ENCODE results near the gene ACOX3. TPM values are rescaled to one million over a fixed set of nuclear protein-coding genes. Genes with fewer than 3 reads are reported as not detected.
A peak's percentile ranks its signal among the peaks of the same experiment; 100 is the strongest.

ACOX3 gene
- total and polyA plus RNA-seq, 8 donors, result 13.5 to 45.5 (median 32.8) TPM

GRCh38 chr4:8472689-8473197 is 32.2 kb upstream of the ACOX3 start:
- WGBS, 5 donors, result 42 to 58% (median 55%) methylated on average over 7 of the region's 7 CpGs

GRCh38 chr4:8472158-8472688 is 31.7 kb upstream of the ACOX3 start:
- no peaks in the 10 kb centered on the region for H3K27me3 ChIP-seq
- H3K27ac ChIP-seq, result peak overlapping the region in 4 of 5 donors; percentile 50 to 76 (median 72)
- H3K4me1 ChIP-seq, result peaks cover 6 to 30% (median 19%) of the 10 kb centered on the region in 4 donors
- no peaks in the 10 kb centered on the region for H3K9me3 ChIP-seq
- peaks cover 18 to 66% (median 63%) of the 10 kb centered on the region in 4 donors for H3K36me3 ChIP-seq
- DNase-seq, result no peak
- TF ChIP-seq EP300 (IDR thresholded peaks at IDR 0.05), result no peak
- no peak for TF ChIP-seq POLR2AphosphoS5 (IDR thresholded peaks at IDR 0.05)
- TF ChIP-seq CTCF (IDR thresholded peaks at IDR 0.05), result no peak
- TF ChIP-seq POLR2A (IDR thresholded peaks at IDR 0.05), result no peak
- no peak overlapping the region for H3K4me3 ChIP-seq
- WGBS, 5 donors, result 67 to 82% (median 76%) methylated on average over 8 of the region's 8 CpGs
- intact Hi-C loops (cut with DNase I; ENCODE audit: low total_unique reads), result loop anchor here (5.0 kb wide), 2 partner anchors 75 to 120 kb away; partner anchors contain the start of gene CPZ

More at GRCh38 chr4:8472689-8473197, 32.2 kb upstream of the ACOX3 start:
- Histone ChIP-seq H3K36me3 (peaks cover 17 to 66% (median 63%) of the 10 kb centered on the region in 4 donors), H3K27me3 (no peaks in the 10 kb centered on the region), H3K9me3 (no peaks in the 10 kb centered on the region), H3K4me3 (no peak overlapping the region), H3K27ac (peak overlapping the region in 4 of 5 donors; percentile 50 to 76 (median 72)), H3K4me1 (peaks cover 6 to 30% (median 19%) of the 10 kb centered on the region in 4 donors)
- intact Hi-C loops (cut with DNase I; ENCODE audit: low total_unique reads), result loop anchor here (5.0 kb wide), 2 partner anchors 75 to 120 kb away; partner anchors contain the start of gene CPZ
- peak in 1 of 2 donors; percentile 76 for DNase-seq
- TF ChIP-seq POLR2AphosphoS5 (IDR thresholded peaks at IDR 0.05), result peak in 1 of 3 donors; percentile 11
- TF ChIP-seq POLR2A (IDR thresholded peaks at IDR 0.05), result no peak

- WGBS, 5 donors, result 87 to 91% (median 89%) methylated on average over 19 to 24 of the region's 24 CpGs
- peaks cover 19 to 66% (median 63%) of the 10 kb centered on the region in 4 donors for H3K36me3 ChIP-seq
- no peaks in the 10 kb centered on the region for H3K27me3 ChIP-seq
- intact Hi-C loops (cut with DNase I; ENCODE audit: low total_unique reads), result loop anchor here (5.0 kb wide), 2 partner anchors 76 to 121 kb away; partner anchors contain the start of gene CPZ
- no peak for DNase-seq
- H3K4me1 ChIP-seq, result peaks cover 6 to 30% (median 19%) of the 10 kb centered on the region in 4 donors
- no peaks in the 10 kb centered on the region for H3K9me3 ChIP-seq
- peak overlapping the region in 3 of 5 donors; percentile 69 to 76 (median 74) for H3K27ac ChIP-seq
- no peak for TF ChIP-seq EP300 (IDR thresholded peaks at IDR 0.05)
- no peak for TF ChIP-seq POLR2AphosphoS5 (IDR thresholded peaks at IDR 0.05)
- no peak for TF ChIP-seq POLR2A (IDR thresholded peaks at IDR 0.05)
- TF ChIP-seq CTCF (IDR thresholded peaks at IDR 0.05), result no peak
- H3K4me3 ChIP-seq, result no peak overlapping the region
Measured at GRCh38 chr4:8471211-8471875, 30.8 kb upstream of the ACOX3 start.

GRCh38 chr4:8470451-8471024 is 30.0 kb upstream of the ACOX3 start:
- no peak for DNase-seq
- Histone ChIP-seq H3K36me3 (peaks cover 21 to 66% (median 63%) of the 10 kb centered on the region in 4 donors), H3K27ac (no peak overlapping the region), H3K9me3 (no peaks in the 10 kb centered on the region), H3K4me1 (peaks cover 6 to 30% (median 19%) of the 10 kb centered on the region in 4 donors), H3K4me3 (no peak overlapping the region), H3K27me3 (no peaks in the 10 kb centered on the region)
- WGBS, 5 donors, result 90 to 97% (median 96%) methylated on average over 12 to 14 of the region's 14 CpGs
- intact Hi-C loops (cut with DNase I; ENCODE audit: low total_unique reads), result loop anchor here (5.0 kb wide), 2 partner anchors 77 to 122 kb away; partner anchors contain the start of gene CPZ
- TF ChIP-seq CTCF (IDR thresholded peaks at IDR 0.05) (no peak), POLR2AphosphoS5 (IDR thresholded peaks at IDR 0.05) (no peak), EP300 (IDR thresholded peaks at IDR 0.05) (no peak), POLR2A (IDR thresholded peaks at IDR 0.05) (no peak)

All from stomach (tissue), 9 donors.